GM18498 (cell line): ENCODE results near the gene STYXL1.

Experiments
- ATAC-seq: cut with Tn5 transposase; IDR thresholded peaks from one replicate; pipeline ENCODE4 v1.9.1; 2021; ENCODE audit warnings: mild to moderate bottlenecking, moderate library complexity; ENCODE audit not compliant: unreplicated experiment

The STYXL1 gene

DNA sequence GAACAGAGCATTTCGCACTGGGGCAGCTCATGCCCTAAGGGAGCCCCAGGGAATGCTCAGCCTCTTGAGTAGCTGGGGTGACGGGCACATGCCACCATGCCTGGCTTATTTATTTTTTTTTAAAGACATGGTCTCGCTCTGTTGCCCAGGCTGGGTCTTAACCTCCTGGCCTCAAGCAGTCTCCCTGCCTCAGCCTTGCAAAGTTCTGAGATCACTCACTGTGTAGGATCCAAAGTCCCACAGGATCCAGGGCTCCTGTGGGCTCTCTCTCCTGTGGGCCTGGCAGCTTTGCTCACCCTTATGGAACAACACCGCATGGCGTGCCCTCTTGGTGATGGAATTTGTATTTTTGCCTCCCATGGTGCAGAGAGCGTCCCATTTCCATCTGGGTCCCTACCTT, 87.4 kb downstream of the STYXL1 start:
- ATAC-seq, result no peak

DNA sequence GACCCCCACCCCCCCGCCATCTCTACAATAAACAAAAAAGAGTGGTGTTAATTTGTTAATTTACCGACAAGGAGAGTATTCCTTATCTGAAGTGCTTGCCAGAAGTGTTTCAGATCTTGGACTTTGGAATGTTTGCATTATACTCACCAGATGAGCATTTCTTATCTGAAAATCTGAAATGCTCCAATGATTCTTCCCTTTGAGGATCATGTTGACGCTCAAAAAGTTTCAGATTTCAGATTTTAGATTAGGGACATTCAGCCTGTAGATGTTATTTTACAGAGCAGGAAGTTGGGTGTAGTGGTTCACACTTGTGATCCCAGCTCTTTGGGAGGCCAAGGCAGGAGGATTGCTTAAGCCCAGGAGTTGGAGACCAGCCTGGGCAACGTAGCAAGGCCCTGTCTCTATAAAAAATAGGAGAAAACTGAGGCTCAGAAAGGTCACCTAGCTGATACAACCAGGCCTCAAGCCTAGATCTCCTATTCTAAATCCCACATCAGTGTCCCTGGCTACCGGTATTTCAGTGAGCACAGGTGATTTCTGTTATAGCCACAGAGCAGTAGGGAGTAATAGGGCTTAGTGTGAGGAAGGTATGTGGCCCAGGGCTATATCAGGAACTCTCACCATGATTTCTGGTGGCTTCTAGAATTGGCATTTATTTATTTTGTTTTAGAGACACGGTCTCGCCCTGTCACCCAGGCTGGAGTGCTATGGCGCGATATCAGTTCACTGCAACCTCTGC, 88.8 kb downstream of the STYXL1 start:
- no peak for ATAC-seq

DNA sequence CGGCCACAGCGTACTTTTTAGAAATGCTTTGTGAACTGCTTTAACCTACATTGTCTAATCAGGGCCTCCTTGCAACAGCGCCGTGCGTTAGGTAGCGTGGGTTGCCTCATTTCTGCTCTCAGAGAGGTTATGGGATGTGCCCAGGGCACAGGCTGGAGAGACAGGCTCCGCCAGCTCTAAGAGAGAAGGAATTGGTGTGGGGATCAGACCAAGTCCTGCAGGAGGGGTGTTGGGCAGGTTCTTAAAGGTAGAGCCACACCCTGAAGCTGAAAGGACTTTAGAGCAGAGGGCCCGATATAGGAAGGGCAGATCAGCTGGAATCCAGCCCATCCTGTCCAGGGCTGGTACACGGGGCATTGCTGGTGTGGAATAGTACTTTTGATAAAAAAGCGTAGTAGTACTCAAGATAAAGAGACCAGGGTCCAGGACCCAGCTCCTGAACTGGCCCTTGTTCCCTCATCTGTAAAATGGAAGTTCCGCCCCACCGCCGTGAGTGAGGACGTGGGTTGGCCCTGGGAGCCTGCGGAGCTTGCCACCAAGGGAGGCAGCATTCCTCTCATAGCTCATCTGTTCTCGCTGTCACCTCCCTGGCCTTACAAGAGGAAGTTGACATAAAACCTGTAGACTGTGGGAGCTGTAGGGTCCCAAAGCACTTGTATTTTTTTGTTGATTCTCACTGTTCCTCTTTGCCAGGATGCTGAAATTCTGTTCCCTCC, 90.6 kb downstream of the STYXL1 start:
- no peak for ATAC-seq

DNA sequence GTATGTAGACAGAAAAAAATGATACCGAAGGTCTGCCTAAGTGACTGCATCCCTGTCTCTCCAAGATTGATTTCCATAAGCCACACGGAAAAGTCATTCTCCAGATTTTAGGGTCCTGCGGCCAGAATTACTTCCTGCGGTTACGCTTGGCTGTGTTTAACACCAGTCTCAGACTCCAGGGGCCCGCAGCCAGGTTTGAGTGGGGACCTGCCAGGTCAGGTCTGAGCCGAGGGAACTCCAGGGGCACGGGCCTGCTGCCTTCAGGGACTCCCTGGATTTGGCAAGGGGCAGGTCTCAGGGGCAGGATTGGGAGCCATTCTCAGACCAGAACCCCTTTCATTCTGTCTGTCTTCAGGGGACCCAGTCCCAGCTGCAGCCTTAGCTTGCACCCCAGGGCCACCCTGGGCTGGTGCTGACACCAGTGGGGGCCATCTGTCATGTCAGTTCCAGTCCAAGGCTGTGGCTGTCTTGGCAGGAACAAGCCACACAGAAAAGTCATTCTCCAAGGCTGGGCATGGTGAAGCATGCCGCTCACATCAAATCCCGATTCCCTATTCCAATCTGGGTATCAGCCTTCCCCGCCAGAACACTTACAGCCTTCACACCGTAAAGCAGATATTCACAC, 92.4 kb downstream of the STYXL1 start:
- no peak for ATAC-seq

DNA sequence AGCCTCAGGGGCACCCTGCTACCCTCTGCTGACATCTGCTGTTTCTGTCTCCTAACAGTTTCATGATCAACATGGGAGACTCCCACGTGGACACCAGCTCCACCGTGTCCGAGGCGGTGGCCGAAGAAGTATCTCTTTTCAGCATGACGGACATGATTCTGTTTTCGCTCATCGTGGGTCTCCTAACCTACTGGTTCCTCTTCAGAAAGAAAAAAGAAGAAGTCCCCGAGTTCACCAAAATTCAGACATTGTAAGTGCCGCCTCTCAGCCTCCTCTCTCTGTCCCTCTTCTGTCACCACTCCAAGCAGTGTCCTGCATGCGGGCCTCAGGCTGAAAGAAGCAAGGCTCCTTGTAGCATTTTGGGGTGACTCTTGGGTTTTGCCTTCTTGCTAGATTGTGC, 93.9 kb downstream of the STYXL1 start:
- no peak for ATAC-seq

DNA sequence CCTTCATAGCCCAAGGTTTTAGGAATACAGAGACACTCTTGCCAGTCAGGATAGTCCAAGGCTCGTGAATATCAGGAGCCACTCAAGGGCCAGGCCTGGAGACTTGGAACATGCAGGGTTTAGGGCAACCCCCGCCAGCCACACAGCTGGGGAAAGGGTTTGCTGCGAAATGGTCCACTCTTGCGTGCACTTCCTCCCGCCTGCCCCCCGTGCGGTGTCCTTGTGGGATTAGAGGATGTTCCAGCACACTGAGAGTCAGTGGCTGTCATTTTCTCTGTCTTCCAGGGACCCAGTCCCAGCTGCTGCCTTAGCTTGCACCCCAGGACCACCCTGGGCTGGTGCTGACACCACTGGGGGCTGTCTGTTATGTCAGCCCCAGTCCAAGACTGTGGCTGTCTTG, 94.4 kb downstream of the STYXL1 start:
- no peak for ATAC-seq

DNA sequence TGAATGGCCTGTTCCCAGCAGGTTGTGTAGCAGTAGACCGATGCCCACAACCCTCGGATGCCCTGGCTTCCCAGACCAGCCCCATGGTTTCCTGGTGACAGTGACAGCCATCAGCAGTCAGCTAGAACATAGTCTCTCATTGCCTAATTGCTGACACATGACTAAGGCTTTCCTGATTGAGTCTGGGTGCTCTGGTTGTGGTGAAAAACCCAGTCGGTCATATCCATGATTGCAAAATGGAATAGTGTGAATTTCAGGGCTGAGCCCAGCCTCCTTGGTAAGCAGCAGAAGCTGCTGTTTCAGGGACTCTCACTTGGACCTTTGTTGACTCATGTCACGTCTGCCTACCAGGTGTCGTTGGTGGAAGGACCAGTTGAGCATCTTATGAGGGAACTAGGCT, 96.3 kb downstream of the STYXL1 start:
- no peak for ATAC-seq

DNA sequence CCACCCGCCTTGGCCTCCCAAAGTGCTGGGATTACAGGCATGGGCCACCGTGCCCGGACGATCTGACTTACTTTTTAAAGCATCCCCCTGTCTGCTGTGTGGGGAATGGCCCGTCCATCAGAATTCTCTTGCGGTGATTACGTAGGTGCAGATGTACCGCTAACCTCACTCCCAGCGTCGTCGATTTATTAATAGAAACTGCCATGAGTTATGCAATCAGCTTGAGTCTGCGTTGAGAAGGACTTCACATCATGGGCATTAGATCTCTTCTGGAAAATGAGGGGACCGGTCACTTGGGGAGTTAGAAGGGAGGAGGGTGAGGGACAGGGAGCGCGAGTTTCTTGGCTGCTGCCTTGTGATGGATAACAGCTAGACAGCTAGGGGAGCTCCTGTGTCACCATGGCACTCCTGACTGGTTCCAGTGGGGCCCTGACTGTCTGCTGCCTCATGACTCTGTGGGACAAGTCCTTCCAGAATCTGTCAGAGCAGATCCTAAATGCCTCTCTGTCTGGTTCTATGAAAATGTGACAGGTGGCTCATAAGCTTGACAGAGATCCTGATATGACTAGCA, 97.6 kb downstream of the STYXL1 start:
- no peak for ATAC-seq

DNA sequence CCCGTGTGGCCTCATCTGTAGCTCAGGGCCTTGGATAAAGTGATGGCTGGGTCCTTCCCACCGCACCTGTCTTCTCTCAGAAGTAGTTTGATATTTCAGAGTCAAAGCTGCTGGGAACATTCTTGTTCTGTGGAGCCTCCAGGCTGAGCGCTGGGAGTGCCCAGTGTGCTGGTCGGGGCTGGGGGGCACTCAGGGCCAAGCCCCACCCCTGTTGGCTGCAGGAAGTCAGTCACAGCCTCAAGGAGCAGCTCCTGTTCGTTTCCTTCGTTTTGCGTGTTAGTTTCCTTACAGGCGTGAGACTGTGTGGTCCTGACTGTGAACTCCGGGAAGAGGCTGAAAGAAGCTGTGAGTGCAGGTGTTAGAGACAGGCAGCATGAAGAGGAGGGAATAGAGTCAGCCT, 99.6 kb downstream of the STYXL1 start:
- ATAC-seq, result no peak
